ENCODE data around the gene ADIPOR2.

ADIPOR2 gene

DNA sequence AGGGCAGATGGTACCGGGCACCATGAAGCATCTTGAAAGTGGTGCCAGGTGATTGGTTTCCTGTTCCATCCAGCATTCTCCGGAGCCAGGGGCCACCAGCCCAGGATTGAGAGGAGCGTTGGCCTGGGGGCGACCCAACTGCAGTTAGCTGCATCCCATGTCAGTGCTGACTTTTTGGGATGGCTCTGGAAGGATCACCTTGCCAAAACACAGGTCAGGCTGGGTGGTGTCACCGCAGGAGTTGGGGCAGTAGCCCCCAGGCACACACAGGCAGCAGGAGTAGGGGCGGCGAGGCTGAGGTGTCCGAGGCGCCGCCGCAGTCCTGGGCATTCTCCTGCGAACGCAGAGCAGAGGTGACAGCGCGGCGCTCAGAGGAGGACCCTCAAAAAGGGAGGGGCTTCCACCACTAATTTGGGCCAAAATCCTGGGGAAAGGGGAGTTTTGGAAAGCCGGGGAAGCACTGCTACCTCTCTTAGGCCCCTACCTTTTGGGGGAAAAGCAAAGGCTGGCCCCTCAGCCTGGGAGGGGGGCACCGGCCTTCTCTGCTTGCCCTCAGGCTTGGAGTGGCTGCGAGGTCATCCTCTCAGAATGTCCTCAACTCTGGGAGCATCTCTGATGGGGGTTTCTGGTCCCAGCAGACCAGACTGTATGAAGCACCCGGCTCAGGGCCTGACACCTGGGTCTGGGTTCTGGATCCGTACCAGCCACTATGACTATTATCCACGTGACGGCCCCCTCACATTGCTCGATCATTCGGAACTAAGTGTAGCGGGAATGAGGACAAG, 102.7 kb downstream of the ADIPOR2 start:
- no peak for TF ChIP-seq CTCF (conservative IDR thresholded peaks at IDR 0.05; ENCODE audit: low read depth, low read length)
- no peak for DNase-seq (ENCODE audit: low read depth)
- H3K4me3 ChIP-seq (ENCODE audit: low read length): no peak overlapping the region

DNA sequence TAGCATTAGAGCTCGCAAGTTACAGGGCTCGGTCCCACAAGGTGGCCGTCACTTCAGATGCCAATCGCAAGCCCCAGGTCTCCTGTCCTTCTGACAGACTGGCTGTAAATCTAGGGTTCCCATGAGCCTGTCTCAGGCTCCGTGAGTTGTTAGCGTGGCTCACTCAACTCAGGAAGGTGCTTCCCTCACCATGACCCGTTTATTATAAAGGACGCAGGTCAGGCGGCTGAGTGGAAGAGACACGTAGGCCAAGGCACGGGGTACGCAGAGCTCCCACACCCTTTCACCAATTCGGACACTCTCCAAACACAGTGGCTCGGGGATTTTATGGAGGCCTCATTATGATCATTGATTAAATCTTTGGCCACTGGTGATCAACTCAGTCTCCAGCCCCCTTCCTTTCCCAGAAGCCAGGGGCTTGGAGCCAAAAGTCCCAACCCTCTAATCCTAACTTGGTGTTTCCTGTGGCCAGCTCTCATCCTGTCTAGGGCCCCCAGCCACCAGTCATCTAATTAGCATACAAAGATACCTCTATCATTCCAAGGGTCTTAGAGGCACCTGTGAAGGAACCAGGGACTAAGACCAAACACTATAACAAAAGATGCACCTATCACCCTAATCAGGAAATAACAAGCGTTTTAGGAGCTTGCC, 103.7 kb downstream of the ADIPOR2 start:
- no peak overlapping the region for H3K4me3 ChIP-seq (ENCODE audit: low read length)

GRCh38 chr12:1795221-1795784, 104.4 kb downstream of the ADIPOR2 start:
- no peak overlapping the region for H3K4me3 ChIP-seq (ENCODE audit: low read length)
- no peak for TF ChIP-seq CTCF (conservative IDR thresholded peaks at IDR 0.05; ENCODE audit: low read depth, low read length)
- no peak for DNase-seq (ENCODE audit: low read depth)

More for the DNA sequence above, 103.7 kb downstream of the ADIPOR2 start:
- no peak for TF ChIP-seq CTCF (conservative IDR thresholded peaks at IDR 0.05; ENCODE audit: low read depth, low read length)
- DNase-seq (ENCODE audit: low read depth): no peak

GRCh38 chr12:1795785-1796514, 105.1 kb downstream of the ADIPOR2 start:
- peak; percentile 73 for TF ChIP-seq CTCF (conservative IDR thresholded peaks at IDR 0.05; ENCODE audit: low read depth, low read length)
- H3K4me3 ChIP-seq (ENCODE audit: low read length): peak overlapping the region; percentile 38

GRCh38 chr12:1796515-1797010, 105.7 kb downstream of the ADIPOR2 start:
- peak overlapping the region; percentile 38 for H3K4me3 ChIP-seq (ENCODE audit: low read length)
- no peak for TF ChIP-seq CTCF (conservative IDR thresholded peaks at IDR 0.05; ENCODE audit: low read depth, low read length)
- DNase-seq (ENCODE audit: low read depth): no peak

More at GRCh38 chr12:1795785-1796514, 105.1 kb downstream of the ADIPOR2 start:
- DNase-seq (ENCODE audit: low read depth): peak; percentile 43

DNA sequence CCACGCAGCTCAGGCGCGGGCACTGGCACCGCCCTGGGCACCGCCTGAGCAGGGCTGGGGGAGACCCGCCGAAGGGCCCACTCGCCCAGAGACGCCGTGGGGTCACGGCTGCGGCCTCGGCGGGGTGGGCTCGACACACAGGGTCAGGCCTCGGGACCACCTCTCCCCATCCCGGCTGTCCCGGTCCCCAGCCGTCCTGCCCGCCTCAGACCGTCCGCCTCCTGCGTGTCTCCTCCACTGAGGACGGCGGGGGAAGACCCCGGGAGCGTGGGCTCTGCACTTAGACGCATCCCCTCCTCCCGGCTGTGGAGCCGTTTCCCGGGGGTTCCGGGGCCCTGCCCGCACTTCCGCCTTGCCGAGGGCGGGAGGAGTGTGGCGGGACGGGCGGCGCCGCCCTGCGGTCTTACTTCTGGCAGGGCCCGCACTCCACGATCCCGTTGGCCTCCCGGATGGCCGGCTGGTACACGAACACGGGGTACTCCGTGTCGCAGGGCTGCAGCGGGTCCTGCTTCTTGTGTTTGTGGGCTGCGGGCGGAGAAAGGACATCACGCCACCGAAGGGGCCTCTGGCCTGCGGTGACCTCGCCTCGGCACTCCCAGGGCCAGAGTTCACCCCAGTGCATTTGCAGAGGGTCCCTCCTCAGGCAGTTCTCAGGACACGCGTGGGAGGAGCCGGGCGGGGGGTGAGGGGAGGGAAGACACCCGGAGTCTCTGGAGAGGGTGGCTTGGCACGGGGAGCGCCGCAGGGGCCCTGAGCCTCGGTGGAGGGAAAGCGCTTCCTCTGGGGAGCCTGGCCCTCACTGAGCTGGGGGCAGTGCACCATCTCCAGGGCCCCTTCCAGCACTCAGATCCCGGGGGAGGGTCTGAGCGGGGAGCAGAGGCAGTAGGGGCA, 106.4 kb downstream of the ADIPOR2 start:
- no peak for DNase-seq (ENCODE audit: low read depth)
- peak overlapping the region; percentile 38 for H3K4me3 ChIP-seq (ENCODE audit: low read length)
- no peak for TF ChIP-seq CTCF (conservative IDR thresholded peaks at IDR 0.05; ENCODE audit: low read depth, low read length)
